Suppressor macrophage treated with lipopolysaccharide for 1 hour (primary cell): Measurements from ENCODE around the gene TUBB2A.
"Not testable (repeated sequence)": the region's sequence is repeated elsewhere in the genome, so short reads cannot be mapped to it uniquely, and the experiment has no call there.

Experiments
- DNase-seq, 3 donors: peaks; one replicate each; pipeline ENCODE4 v3.0.0-alpha.2; 2020 to 2022

Gene TUBB2A

DNA sequence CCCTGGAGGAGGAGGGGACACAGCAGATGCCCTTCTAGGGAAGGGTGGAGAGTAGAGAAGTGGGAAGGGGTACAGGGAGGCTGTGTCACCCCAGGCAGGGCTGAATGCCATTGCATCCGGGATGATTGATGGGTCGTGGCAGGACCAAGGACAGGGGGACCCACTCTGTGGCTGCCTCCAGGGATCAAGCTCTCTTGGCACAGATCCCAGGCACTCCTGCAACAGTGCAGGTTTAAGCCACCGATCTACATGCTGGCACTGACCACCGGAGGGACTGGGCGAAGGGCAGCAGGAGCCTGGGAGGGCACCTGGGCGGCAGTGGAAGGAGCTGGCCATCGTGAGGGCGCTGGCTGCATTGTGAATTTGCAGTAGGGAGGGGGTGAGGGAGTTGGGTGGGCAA lies 22.6 kb upstream of the TUBB2A start:
- DNase-seq: not testable (repeated sequence)

- DNase-seq: not testable (repeated sequence)
Observed at GRCh38 chr6:3178666-3179065, 21.3 kb upstream of the TUBB2A start.

- DNase-seq: peak; percentile 90 to 93 (median 93)
Observed at GRCh38 chr6:3176562-3177355, 19.4 kb upstream of the TUBB2A start.

- no peak for DNase-seq
Observed at GRCh38 chr6:3175715-3176402, 18.5 kb upstream of the TUBB2A start.

DNA sequence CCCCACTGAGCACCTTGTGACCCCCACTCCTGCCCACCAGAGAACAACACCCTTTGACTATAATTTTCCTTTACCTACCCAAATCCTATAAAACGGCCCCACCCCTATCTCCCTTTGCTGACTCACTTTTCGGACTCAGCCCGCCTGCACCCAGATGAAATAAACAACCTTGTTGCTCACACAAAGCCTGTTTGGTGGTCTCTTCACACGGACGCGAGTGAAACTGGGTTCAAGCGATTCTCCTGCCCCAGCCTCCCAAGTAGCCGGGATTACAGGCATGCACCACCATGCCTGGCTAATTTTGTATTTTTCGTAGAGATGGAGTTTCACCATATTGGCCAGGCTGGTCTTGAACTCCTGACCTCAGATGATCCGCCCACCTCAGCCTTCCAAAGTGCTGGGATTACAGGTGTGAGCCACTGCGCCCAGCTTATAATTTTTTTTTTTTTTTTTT lies 16.3 kb upstream of the TUBB2A start:
- not testable (repeated sequence) for DNase-seq

DNA sequence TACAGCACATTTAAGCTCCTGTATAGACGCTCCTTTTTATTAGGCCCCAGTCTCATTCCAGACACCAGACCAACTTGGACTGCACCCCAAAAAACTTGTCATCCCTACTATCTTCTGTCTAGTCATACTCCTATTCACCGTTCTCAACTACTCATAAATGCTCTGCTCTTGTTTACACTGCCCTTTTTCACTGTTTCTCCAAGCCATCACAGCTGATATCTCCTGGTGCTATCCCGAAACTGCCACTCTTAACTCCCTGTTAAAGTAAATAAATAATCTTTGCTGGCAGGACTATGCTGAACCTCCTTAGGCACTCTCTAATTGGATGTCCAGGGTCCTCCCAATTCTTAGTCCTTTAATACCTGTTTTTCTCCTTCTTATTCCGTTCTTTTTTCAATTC lies 15.4 kb upstream of the TUBB2A start:
- DNase-seq: not testable (repeated sequence)

GRCh38 chr6:3171313-3172175 lies 14.2 kb upstream of the TUBB2A start:
- DNase-seq: not testable (repeated sequence)

DNA sequence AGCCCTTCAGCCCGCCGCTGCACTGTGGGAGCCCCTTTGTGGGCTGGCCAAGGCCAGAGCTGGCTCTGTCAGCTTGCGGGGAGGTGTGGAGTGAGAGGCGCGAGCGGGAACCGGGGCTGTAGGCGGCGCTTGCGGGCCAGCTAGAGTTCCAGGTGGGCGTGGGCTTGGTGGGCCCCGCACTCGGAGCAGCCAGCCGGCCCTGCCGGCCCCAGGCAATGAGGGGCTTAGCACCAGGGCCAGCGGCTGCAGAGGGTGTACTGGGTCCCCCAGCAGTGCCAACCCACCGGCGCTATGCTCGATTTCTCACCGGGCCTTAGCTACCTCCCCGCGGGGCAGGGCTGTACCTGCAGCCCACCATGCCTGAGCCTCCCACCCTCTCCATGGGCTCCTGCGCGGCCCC lies 13.3 kb upstream of the TUBB2A start:
- DNase-seq: not testable (repeated sequence)

DNA sequence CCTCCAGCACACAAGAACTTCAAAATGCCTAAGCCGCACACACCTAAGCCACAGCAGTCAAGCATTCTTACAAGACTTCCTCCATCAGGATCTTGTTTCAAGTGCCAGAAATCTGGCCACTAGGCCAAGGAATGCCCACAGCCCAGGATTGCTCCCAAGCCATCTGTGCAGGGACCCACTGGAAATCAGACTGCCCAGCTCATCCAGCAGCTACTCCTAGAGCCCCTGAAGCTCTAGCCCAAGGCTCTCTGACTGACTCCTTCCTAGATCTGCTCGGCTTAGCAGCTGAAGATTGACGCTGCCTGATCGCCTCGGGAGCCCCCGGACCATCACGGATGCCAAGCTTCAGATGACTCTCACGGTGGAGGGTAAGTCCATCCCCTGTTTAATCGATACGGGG lies 10.7 kb upstream of the TUBB2A start:
- not testable (repeated sequence) for DNase-seq

DNA sequence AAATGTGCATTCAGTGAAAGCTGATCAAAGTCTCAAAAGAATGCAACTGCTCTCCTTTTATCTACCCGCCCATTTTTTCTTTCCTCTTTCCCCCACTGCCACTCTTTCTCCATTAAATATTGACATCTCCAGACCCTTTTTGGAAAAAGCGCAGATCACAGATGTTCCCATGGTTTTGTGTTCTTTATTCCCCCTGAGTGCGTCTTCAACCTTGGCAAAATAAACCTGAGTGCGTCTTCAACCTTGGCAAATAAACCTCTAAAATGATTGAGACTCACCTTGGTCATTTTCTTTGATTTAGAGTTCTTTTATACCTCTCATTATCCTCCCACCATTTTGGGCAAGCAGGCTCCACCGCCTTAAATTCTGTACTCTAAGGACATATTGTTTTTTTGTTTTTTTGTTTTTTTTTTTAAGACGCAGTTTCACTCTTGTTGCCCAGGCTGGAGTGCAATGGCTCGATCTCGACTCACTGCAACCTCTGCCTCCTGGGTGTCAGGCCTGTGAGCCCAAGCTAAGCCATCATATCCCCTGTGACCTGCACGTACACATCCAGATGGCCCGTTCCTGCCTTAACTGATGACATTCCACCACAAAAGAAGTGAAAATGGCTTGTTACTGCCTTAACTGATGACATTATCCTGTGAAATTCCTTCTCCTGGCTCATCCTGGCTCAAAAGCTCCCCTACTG lies 9.3 kb upstream of the TUBB2A start:
- not testable (repeated sequence) for DNase-seq

- peak; percentile 87 to 95 (median 93) for DNase-seq
Observed at GRCh38 chr6:3165631-3166534, 8.5 kb upstream of the TUBB2A start.

GRCh38 chr6:3164388-3164787 lies 7.0 kb upstream of the TUBB2A start:
- no peak for DNase-seq

DNA sequence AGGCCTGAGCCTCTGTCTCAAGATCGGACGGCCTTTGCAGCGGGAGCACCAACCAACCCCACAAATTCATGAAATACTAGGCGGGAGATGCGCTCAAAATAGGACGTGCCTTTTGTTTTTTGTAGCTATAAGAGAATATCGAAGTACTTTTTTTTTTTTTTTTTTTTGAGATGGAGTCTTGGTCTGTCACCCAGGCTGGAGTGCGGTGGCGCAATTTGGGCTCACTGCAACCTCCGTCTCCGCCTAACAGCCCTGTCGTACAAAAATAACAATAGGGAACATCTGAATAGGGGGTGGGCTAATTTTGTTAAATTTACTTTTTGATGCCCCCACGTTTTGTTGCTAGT lies 5.9 kb upstream of the TUBB2A start:
- peak in 1 of 3 donors; percentile 61 for DNase-seq

GRCh38 chr6:3162565-3163247 lies 5.4 kb upstream of the TUBB2A start:
- peak; percentile 65 to 81 (median 69) for DNase-seq

GRCh38 chr6:3162067-3162497 lies 4.7 kb upstream of the TUBB2A start:
- DNase-seq: no peak

DNA sequence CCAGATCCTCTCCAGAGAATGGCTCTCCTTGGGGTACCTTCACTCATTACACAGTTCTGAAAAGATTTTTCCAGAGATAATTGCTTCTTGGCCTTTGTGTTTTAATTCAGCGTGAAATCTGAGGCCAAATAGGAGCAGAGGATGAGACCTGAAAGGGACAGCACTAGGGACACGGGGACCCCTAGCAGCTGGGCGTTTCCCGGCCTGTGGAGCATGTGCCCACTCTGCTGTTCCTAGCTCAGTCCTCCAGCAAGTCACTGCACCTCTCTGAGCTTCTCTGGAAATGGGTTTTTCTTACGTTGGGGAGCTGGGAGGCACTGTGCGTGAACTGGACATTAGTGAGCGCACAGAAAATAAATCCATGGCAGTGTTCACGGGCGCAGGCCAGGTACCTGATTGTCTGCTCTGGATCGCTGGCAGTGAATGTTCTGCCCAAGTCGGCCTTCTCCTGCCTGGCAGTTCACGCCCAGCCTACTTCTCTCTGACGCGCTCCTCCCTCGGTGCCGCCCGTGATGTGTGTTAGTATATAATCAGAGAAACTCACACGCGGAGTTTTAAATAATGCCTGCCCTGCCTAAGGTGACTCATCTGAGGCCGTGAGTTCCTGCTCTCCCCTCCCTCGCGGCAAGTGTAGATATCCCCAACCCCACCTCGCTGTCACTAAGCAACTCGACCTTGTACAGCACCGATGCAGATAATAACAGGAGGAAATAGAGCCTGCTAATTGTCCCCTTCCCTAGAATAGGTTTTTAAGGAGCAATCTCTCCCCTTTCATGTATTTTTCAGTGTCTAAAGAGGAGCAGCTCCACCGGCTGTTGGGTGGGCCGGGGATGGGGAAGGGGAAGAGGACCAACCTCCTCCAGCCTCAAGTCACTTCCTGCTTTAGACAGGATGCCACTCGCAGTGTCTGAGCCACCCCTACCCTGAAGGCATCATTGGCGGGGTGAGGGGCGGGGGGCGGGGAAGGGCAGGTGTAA lies 2.7 kb upstream of the TUBB2A start:
- peak; percentile 52 to 60 (median 57) for DNase-seq

- peak in 1 of 3 donors; percentile 35 for DNase-seq
Observed at GRCh38 chr6:3156184-3157130, 887 bp downstream of the TUBB2A start.

DNA sequence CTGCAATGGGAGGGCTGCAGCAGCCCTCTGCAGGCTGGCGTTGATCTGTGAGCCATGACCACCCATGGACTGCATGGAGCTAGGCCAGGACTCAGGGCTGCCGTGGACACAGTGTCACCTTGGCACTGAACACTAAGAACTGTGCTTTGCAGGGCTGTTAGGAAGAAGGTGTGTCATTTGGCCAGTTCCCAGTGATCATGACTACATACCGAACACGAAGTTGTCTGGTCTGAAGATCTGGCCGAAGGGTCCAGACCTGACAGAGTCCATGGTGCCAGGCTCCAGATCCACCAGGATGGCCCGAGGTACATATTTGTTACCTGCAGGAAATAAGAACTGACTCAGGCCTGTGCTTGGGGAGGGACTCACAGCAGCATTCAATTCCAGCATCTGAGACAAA lies 1.9 kb downstream of the TUBB2A start:
- not testable (repeated sequence) for DNase-seq
